Measurements from ENCODE around the gene AJAP1.

- TF ChIP-seq CTCF (conservative IDR thresholded peaks at IDR 0.05) (no peak), EZH2 (IDR thresholded peaks at IDR 0.05; ENCODE audit: low read depth) (no peak)
Observed at GRCh38 chr1:4648657-4649056, 5.8 kb upstream of the AJAP1 start.
